Gastrocnemius medialis (tissue), 4 donors: ENCODE measurements around the gene CFD. TPM values are rescaled to one million over a fixed set of nuclear protein-coding genes. Genes with fewer than 3 reads are reported as not detected.

ENCODE experiments used
- ATAC-seq, 2 donors: fragments of 150-250 bp; one replicate each; pipeline ENCODE4 v1.9.1; 2016
- DNase-seq, 2 donors: peaks; one replicate each; pipeline ENCODE4 v3.0.0-alpha.2; 2019
- H3K27ac ChIP-seq, 4 donors: fragments of 200-600 bp; sonication (generic); 1 replicate in 1 of 4; 2 replicates in 3 of 4; pipeline ENCODE4 v1.5.1; 2016 to 2018; ENCODE audit warnings: mild to moderate bottlenecking in 2 of 4, moderate library complexity in 1 of 4
- H3K27me3 ChIP-seq, 3 donors: fragments of 200-600 bp; sonication (generic) in 2 of 3; 1 replicate in 1 of 3; 2 replicates in 2 of 3; pipeline versions ENCODE4 v1.5.1 to v1.6.0; 2016 to 2019; ENCODE audit warnings: mild to moderate bottlenecking in 1 of 3, moderate library complexity in 1 of 3
- H3K36me3 ChIP-seq, 2 donors: fragments of 200-600 bp; sonication (generic) in 1 of 2; one replicate each; pipeline ENCODE4 v1.5.1; 2017 to 2018
- H3K4me1 ChIP-seq, 2 donors: fragments of 200-600 bp; sonication (generic) in 1 of 2; one replicate each; pipeline ENCODE4 v1.5.1; 2016 to 2017; ENCODE audit warnings: mild to moderate bottlenecking in 2 of 2
- H3K4me3 ChIP-seq, 4 donors: fragments of 200-600 bp; sonication (generic) in 3 of 4; 1 replicate in 1 of 4; 2 replicates in 3 of 4; pipeline ENCODE4 v1.5.1; 2016 to 2019; ENCODE audit warnings: mild to moderate bottlenecking in 2 of 4
- H3K9me3 ChIP-seq, 3 donors: fragments of 200-600 bp; sonication (generic) in 2 of 3; 1 replicate in 1 of 3; 2 replicates in 2 of 3; pipeline ENCODE4 v1.5.1; 2016 to 2019
- CTCF ChIP-seq, 5 experiments: fragments of 450-650 bp in 3 of 5; fragments of 200-600 bp in 2 of 5; sonication (generic) in 2 of 5; IDR thresholded peaks in 4 of 5; conservative IDR thresholded peaks in 1 of 5; 1 replicate in 4 of 5; 2 replicates in 1 of 5; pipeline ENCODE4 v1.5.1; 2016 to 2019; ENCODE audit warnings: antibody characterized with exemption in 5 of 5, mild to moderate bottlenecking in 3 of 5, moderate library complexity in 3 of 5
- POLR2A ChIP-seq, 2 donors: fragments of 450-650 bp; IDR thresholded peaks; one replicate each; pipeline ENCODE4 v1.6.1; 2017; ENCODE audit warnings: antibody characterized with exemption in 2 of 2, mild to moderate bottlenecking in 2 of 2, moderate library complexity in 2 of 2
- in situ Hi-C, 4 donors: fragments of 200-750 bp; cut with MboI; loops; one replicate each; pipeline versions ENCODE4 v1.15.0 to v1.8.0; 2017; ENCODE audit warnings: low sequenced_read_pairs in 4 of 4
- intact Hi-C: fragments of 100-400 bp; cut with DNase I; formaldehyde crosslinking; loops from one replicate; pipeline ENCODE4 v1.15.1; 2023; ENCODE audit warnings: low total_unique reads
- total RNA-seq, 4 donors: library from RNA; depleted of rRNA; stranded (reverse); fragments of >200 nt; gene quantifications; one replicate each; pipeline versions ENCODE4 v1.1.0 to v1.2.3, GENCODE V29; 2016

The CFD gene
- total RNA-seq, 4 donors from 2014 or later: 153 to 309 (median 210) TPM

- H3K4me1 ChIP-seq: no peaks in the 10 kb centered on the region
- no peak for TF ChIP-seq CTCF (IDR thresholded peaks at IDR 0.05 in 4 of 5, conservative IDR thresholded peaks at IDR 0.05 in 1 of 5)
- TF ChIP-seq POLR2A (IDR thresholded peaks at IDR 0.05): no peak
- H3K4me3 ChIP-seq: peak overlapping the region in 2 of 4 donors; percentile 41 to 54
- intact Hi-C loops (no loop called here), in situ Hi-C loops (loop anchor here in 1 of 4 donors (25.0 kb wide), 1 partner anchor 126 kb away; the partner anchor contains the start of gene WDR18)
- peaks cover 32 to 53% (median 47%) of the 10 kb centered on the region in 3 donors for H3K27me3 ChIP-seq
- ATAC-seq (no peak), DNase-seq (no peak)
- H3K9me3 ChIP-seq: no peaks in the 10 kb centered on the region
- H3K27ac ChIP-seq: no peak overlapping the region
- no peaks in the 10 kb centered on the region for H3K36me3 ChIP-seq
These were observed 1.8 kb downstream of the CFD start for GRCh38 chr19:861141-861755.

GRCh38 chr19:861756-862580, 2.5 kb downstream of the CFD start:
- H3K4me3 ChIP-seq: no peak overlapping the region
- no peak overlapping the region for H3K27ac ChIP-seq
- no peak for TF ChIP-seq POLR2A (IDR thresholded peaks at IDR 0.05)
- no peak for TF ChIP-seq CTCF (IDR thresholded peaks at IDR 0.05 in 4 of 5, conservative IDR thresholded peaks at IDR 0.05 in 1 of 5)
- no peaks in the 10 kb centered on the region for H3K4me1 ChIP-seq
- H3K27me3 ChIP-seq: peaks cover 32 to 48% (median 42%) of the 10 kb centered on the region in 3 donors
- in situ Hi-C loops: loop anchor here in 1 of 4 donors (25.0 kb wide), 1 partner anchor 125 kb away; the partner anchor contains the start of gene WDR18
- no peaks in the 10 kb centered on the region for H3K9me3 ChIP-seq
- ATAC-seq (peak in 1 of 2 donors; percentile 4), DNase-seq (no peak)
- no peaks in the 10 kb centered on the region for H3K36me3 ChIP-seq
- intact Hi-C loops: no loop called here

- Histone ChIP-seq H3K27ac (no peak overlapping the region), H3K4me1 (no peaks in the 10 kb centered on the region), H3K4me3 (no peak overlapping the region), H3K27me3 (peaks cover 31 to 48% (median 42%) of the 10 kb centered on the region in 3 donors), H3K36me3 (peaks cover 0 to 3% of the 10 kb centered on the region in 2 donors), H3K9me3 (no peaks in the 10 kb centered on the region)
- intact Hi-C loops (no loop called here), in situ Hi-C loops (loop anchor here in 1 of 4 donors (25.0 kb wide), 1 partner anchor 125 kb away; the partner anchor contains the start of gene WDR18)
- DNase-seq (peak in 1 of 2 donors; percentile 47), ATAC-seq (peak in 1 of 2 donors; percentile 17)
- no peak for TF ChIP-seq CTCF (IDR thresholded peaks at IDR 0.05 in 4 of 5, conservative IDR thresholded peaks at IDR 0.05 in 1 of 5)
- TF ChIP-seq POLR2A (IDR thresholded peaks at IDR 0.05): no peak
These were observed 3.3 kb downstream of the CFD start for GRCh38 chr19:862581-863314.

GRCh38 chr19:863315-863620, 3.8 kb downstream of the CFD start:
- TF ChIP-seq POLR2A (IDR thresholded peaks at IDR 0.05) (no peak), CTCF (IDR thresholded peaks at IDR 0.05 in 4 of 5, conservative IDR thresholded peaks at IDR 0.05 in 1 of 5) (no peak)
- Histone ChIP-seq H3K36me3 (peaks cover 0 to 8% of the 10 kb centered on the region in 2 donors), H3K27ac (no peak overlapping the region), H3K4me3 (no peak overlapping the region), H3K9me3 (no peaks in the 10 kb centered on the region), H3K27me3 (peaks cover 25 to 47% (median 42%) of the 10 kb centered on the region in 3 donors), H3K4me1 (no peaks in the 10 kb centered on the region)
- in situ Hi-C loops (loop anchor here in 1 of 4 donors (25.0 kb wide), 1 partner anchor 124 kb away; the partner anchor contains the start of gene WDR18), intact Hi-C loops (no loop called here)
- DNase-seq (no peak), ATAC-seq (no peak)
